ENCODE results near the gene KRTAP5-8. TPM values are rescaled to one million over a fixed set of nuclear protein-coding genes. Genes with fewer than 3 reads are reported as not detected.
"Not testable (repeated sequence)": the region's sequence is repeated elsewhere in the genome, so short reads cannot be mapped to it uniquely, and the experiment has no call there.

The KRTAP5-8 gene
- total RNA-seq, 1 donor from 2014 or later, result not detected

DNA sequence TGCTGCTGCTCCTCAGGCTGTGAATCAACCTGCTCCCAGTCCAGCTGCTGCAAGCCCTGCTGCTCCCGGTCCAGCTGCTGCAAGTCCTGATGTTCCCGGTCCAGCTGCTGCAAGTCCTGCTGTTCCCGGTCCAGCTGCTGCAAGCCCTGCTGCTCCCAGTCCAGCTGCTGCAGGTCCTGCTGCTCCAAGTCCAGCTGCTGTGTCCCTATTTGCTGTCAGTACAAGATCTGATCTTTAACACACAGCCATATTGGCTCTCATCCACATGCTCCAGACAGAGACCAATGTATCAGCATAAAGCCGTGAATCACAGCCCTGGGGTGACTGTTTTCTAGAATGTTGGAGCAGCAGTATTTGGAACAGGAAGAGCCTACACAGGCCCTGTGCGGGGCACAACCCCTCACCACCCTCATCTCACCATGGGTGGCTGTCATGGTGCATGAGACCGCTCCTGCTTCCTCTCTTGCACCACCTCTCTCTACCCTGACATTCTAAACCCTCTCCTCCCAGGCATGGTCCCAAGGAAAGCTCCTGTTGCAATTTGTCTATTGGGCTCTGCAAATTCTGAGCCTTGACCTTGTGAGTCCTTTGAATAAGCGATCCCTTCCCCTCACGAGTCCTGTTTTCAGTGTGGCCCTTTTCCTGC lies 31.0 kb downstream of the KRTAP5-8 start:
- Mint-ChIP-seq H3K27ac (ENCODE audit: unreplicated experiment) (peak overlapping the region; percentile 20), H3K4me3 (ENCODE audit: unreplicated experiment) (no peak overlapping the region), H3K27me3 (ENCODE audit: unreplicated experiment) (peaks cover 13% of the 10 kb centered on the region), H3K36me3 (ENCODE audit: unreplicated experiment) (peaks cover 1% of the 10 kb centered on the region), H3K9me3 (ENCODE audit: unreplicated experiment) (peaks cover 21% of the 10 kb centered on the region), H3K4me1 (ENCODE audit: low read depth, unreplicated experiment) (peaks cover 18% of the 10 kb centered on the region)
- TF ChIP-seq, protein P1, sequence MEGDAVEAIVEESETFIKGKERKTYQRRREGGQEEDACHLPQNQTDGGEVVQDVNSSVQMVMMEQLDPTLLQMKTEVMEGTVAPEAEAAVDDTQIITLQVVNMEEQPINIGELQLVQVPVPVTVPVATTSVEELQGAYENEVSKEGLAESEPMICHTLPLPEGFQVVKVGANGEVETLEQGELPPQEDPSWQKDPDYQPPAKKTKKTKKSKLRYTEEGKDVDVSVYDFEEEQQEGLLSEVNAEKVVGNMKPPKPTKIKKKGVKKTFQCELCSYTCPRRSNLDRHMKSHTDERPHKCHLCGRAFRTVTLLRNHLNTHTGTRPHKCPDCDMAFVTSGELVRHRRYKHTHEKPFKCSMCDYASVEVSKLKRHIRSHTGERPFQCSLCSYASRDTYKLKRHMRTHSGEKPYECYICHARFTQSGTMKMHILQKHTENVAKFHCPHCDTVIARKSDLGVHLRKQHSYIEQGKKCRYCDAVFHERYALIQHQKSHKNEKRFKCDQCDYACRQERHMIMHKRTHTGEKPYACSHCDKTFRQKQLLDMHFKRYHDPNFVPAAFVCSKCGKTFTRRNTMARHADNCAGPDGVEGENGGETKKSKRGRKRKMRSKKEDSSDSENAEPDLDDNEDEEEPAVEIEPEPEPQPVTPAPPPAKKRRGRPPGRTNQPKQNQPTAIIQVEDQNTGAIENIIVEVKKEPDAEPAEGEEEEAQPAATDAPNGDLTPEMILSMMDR (IDR thresholded peaks at IDR 0.05; ENCODE audit: partially characterized antibody, unreplicated experiment), result no peak
- peak; percentile 39 for DNase-seq

DNA sequence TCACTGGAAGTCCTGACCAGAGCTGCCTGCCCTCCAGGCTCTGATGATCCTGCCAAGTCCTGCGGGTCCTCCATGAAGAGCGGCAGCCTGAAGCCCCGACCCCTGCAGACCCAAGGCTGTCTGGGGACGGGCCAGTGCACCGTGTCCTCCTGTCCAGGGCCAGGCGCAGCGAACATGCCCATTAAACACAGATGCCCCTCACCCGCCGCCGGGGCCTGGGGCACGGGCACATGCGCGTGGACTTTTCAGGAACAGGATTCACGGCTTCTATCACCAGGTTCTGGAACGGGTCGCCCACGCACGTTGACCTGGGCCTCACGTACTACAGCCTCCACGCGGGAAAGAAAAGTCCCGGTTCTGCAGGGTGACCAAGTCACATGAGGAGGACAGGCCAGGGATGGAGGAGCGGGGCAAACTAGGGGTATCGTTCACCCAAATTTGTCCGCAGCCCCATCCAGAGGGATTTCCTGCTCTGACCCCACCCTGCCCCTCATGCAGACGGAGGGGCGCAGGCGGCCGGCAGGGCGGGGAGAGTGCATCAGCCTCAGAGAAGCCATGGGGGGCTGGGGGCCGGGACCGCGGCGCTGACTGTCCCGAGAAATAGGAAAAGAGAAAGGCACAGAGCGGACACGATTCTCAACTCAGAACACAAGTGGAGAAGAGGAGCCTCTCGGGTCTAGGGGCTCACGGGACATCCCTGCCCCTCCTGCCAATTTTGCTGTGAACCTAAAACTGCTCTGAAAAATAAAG lies 33.5 kb downstream of the KRTAP5-8 start:
- H3K27me3 Mint-ChIP-seq (ENCODE audit: unreplicated experiment); DNase-seq; H3K4me3 Mint-ChIP-seq (ENCODE audit: unreplicated experiment); H3K27ac Mint-ChIP-seq (ENCODE audit: unreplicated experiment); H3K36me3 Mint-ChIP-seq (ENCODE audit: unreplicated experiment): not testable (repeated sequence)
- peaks cover 15% of the 10 kb centered on the region for H3K9me3 Mint-ChIP-seq (ENCODE audit: unreplicated experiment)
- H3K4me1 Mint-ChIP-seq (ENCODE audit: low read depth, unreplicated experiment), result peaks cover 12% of the 10 kb centered on the region

DNA sequence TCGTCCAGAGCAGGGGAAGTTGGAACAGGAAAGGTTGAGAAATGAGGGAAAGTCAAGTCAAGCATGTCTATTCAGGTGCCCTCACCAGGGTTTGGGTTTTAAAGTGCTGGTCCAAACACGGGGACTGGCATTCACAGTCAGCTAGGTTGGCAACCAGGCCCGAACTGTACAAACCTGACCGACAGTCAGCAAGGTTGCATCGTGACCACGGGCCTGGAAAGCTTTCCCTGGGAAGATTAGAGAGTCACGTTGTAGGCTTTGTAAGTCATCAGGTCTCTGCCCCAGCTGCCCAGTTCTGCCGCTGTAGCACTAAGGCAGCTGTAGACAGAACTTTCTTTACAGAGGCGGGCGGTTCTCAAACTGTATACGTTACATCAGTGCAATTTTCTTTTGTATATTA lies 35.0 kb downstream of the KRTAP5-8 start:
- DNase-seq, result no peak
- Mint-ChIP-seq H3K36me3 (ENCODE audit: unreplicated experiment) (no peaks in the 10 kb centered on the region), H3K9me3 (ENCODE audit: unreplicated experiment) (peaks cover 15% of the 10 kb centered on the region), H3K27me3 (ENCODE audit: unreplicated experiment) (peaks cover 2% of the 10 kb centered on the region), H3K4me3 (ENCODE audit: unreplicated experiment) (no peak overlapping the region), H3K27ac (ENCODE audit: unreplicated experiment) (no peak overlapping the region), H3K4me1 (ENCODE audit: low read depth, unreplicated experiment) (peaks cover 4% of the 10 kb centered on the region)
- TF ChIP-seq, protein P1 (IDR thresholded peaks at IDR 0.05; ENCODE audit: partially characterized antibody, unreplicated experiment), result no peak

DNA sequence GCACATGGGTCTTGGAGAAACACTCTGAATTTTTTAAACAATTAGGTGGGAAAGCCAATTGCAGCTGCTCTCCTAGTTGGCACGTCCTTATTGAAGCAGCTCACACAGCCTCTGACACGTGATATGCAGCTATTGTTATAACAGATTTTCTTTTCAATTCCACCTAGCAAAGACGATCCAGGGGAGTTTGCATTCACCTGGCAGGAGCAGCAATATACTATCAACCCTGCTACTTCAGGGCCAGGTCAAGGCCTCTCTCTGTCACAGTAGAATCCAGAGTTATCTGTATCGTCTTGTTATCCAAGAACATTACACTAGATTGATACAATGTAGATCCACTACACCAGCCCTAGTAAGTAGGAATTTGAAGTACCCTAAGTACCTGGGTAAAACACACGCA lies 36.6 kb downstream of the KRTAP5-8 start:
- Mint-ChIP-seq H3K27ac (ENCODE audit: unreplicated experiment) (no peak overlapping the region), H3K36me3 (ENCODE audit: unreplicated experiment) (no peaks in the 10 kb centered on the region), H3K9me3 (ENCODE audit: unreplicated experiment) (peaks cover 5% of the 10 kb centered on the region), H3K4me3 (ENCODE audit: unreplicated experiment) (no peak overlapping the region), H3K27me3 (ENCODE audit: unreplicated experiment) (peaks cover 2% of the 10 kb centered on the region), H3K4me1 (ENCODE audit: low read depth, unreplicated experiment) (peaks cover 8% of the 10 kb centered on the region)
- TF ChIP-seq, protein P1 (IDR thresholded peaks at IDR 0.05; ENCODE audit: partially characterized antibody, unreplicated experiment), result no peak
- no peak for DNase-seq

DNA sequence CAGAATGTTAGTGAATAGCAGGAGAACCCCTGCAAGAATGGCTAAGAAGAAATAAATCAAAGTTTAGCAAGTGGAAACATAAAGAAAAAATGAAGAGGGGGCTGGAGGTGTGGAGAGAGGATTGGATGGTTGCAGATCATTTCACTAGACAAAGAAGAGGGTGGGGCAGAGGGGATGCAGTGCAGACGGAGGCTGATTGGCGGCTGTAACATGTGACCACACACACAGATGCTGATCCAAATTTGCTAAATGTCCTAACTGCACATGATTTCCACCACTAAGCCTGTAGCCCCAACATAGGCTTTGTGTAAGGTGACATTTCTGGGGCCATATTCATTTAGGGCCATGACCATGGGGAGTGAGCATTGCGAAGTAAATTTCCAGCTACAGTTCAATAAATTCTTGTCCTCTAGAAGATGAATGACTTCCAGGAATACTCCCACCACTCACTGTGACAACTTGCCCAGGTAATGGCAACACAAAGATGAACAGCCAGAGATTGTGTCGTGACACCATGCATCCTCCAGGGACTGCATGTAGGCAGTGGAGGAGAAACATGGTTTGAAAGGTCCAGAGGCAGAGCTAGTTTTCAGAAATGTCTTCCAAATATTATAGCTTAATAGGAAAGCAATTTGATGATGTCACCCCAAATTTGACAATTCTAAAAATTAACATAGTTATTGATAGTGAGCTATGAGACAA lies 38.0 kb downstream of the KRTAP5-8 start:
- Mint-ChIP-seq H3K9me3 (ENCODE audit: unreplicated experiment) (no peaks in the 10 kb centered on the region), H3K27ac (ENCODE audit: unreplicated experiment) (no peak overlapping the region), H3K4me1 (ENCODE audit: low read depth, unreplicated experiment) (peaks cover 8% of the 10 kb centered on the region), H3K27me3 (ENCODE audit: unreplicated experiment) (peaks cover 2% of the 10 kb centered on the region), H3K36me3 (ENCODE audit: unreplicated experiment) (no peaks in the 10 kb centered on the region), H3K4me3 (ENCODE audit: unreplicated experiment) (no peak overlapping the region)
- TF ChIP-seq, protein P1 (IDR thresholded peaks at IDR 0.05; ENCODE audit: partially characterized antibody, unreplicated experiment), result no peak
- no peak for DNase-seq

DNA sequence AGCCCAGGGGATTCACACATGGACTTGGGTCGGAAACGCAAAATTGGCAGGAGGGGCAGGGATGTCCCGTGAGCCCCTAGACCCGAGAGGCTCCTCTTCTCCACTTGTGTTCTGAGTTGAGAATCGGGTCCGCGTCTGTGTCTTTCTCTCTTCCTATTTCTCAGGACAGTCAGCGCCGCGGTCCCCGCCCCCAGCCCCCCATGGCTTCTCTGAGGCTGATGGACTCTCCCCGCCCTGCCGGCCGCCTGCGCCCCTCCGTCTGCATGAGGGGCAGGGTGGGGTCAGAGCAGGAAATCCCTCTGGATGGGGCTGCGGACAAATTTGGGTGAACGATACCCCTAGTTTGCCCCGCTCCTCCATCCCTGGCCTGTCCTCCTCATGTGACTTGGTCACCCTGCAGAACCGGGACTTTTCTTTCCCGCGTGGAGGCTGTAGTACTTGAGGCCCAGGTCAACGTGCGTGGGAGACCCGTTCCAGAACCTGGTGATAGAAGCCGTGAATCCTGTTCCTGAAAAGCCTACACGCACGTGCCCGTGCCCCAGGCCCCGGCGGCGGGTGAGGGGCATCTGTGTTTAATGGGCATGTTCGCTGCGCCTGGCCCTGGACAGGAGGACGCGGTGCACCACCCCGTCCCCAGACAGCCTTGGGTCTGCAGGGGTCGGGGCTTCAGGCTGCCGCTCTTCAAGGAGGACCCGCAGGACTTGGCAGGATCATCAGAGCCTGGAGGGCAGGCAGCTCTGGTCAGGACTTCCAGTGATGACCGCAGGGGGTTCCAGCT lies 39.1 kb downstream of the KRTAP5-8 start:
- not testable (repeated sequence) for H3K36me3 Mint-ChIP-seq (ENCODE audit: unreplicated experiment); DNase-seq; H3K27me3 Mint-ChIP-seq (ENCODE audit: unreplicated experiment); H3K9me3 Mint-ChIP-seq (ENCODE audit: unreplicated experiment); H3K27ac Mint-ChIP-seq (ENCODE audit: unreplicated experiment); H3K4me3 Mint-ChIP-seq (ENCODE audit: unreplicated experiment)
- H3K4me1 Mint-ChIP-seq (ENCODE audit: low read depth, unreplicated experiment), result peaks cover 11% of the 10 kb centered on the region

Measured in glutamatergic neuron (in vitro differentiated cells).